ENCODE results near the gene CAMTA1. TPM values are rescaled to one million over a fixed set of nuclear protein-coding genes. Genes with fewer than 3 reads are reported as not detected.
A peak's percentile ranks its signal among the peaks of the same experiment; 100 is the strongest.

Gene CAMTA1
- total and polyA plus RNA-seq, 2 experiments from 2014 or later, result 213 to 341 TPM

DNA sequence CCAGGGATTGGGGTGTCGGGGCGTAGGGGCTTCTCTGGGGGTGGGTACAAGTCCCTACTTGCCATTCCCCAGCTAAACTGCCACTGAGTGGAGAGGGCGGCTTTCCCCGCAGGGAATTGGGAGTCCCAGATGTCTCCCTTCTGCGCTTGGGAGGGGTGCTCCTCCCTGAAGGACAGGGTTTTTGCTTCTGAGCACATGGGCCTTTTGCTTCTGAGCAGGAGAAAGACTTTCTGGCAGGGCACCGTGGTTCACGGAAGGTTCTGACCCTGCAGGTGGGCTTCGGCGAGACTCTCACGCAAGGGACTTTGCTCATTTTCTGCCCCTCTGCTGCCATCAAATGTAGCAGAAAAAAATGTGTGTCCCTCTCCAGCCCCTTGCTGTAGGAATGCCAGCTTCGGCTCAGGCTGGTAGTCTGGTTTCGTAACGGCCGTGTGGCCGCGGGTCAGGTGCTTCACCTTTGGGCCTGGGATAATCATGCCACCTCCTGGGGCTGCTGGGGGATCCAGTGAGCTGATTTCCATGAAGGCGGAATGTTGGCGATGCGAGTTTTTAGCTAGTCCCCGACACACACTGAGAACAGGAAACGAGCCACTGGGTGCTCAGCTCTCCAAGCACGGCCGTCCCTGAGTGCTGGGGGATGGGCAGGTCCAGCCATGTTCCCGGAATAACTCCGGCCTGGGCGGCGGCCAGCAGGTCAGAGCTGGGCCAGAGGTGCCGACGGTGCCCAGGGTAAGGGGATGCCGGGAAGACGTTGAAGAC, 364.0 kb downstream of the CAMTA1 start:
- peak overlapping the region; percentile 14 for H3K27ac ChIP-seq
- no peaks in the 10 kb centered on the region for H3K9me3 ChIP-seq (ENCODE audit: low read depth)
- H3K36me3 ChIP-seq, result no peaks in the 10 kb centered on the region
- TF ChIP-seq, protein P1, sequence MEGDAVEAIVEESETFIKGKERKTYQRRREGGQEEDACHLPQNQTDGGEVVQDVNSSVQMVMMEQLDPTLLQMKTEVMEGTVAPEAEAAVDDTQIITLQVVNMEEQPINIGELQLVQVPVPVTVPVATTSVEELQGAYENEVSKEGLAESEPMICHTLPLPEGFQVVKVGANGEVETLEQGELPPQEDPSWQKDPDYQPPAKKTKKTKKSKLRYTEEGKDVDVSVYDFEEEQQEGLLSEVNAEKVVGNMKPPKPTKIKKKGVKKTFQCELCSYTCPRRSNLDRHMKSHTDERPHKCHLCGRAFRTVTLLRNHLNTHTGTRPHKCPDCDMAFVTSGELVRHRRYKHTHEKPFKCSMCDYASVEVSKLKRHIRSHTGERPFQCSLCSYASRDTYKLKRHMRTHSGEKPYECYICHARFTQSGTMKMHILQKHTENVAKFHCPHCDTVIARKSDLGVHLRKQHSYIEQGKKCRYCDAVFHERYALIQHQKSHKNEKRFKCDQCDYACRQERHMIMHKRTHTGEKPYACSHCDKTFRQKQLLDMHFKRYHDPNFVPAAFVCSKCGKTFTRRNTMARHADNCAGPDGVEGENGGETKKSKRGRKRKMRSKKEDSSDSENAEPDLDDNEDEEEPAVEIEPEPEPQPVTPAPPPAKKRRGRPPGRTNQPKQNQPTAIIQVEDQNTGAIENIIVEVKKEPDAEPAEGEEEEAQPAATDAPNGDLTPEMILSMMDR (IDR thresholded peaks at IDR 0.05; ENCODE audit: low read depth, low read length), result no peak
- no peaks in the 10 kb centered on the region for H3K27me3 ChIP-seq
- no peak overlapping the region for H3K4me3 ChIP-seq
- DNase-seq (ENCODE audit: low read depth in 1 of 2, low spot score in 1 of 2), result peak; percentile 8 to 84
- H3K4me1 ChIP-seq (ENCODE audit: low read depth), result peaks cover 16% of the 10 kb centered on the region

DNA sequence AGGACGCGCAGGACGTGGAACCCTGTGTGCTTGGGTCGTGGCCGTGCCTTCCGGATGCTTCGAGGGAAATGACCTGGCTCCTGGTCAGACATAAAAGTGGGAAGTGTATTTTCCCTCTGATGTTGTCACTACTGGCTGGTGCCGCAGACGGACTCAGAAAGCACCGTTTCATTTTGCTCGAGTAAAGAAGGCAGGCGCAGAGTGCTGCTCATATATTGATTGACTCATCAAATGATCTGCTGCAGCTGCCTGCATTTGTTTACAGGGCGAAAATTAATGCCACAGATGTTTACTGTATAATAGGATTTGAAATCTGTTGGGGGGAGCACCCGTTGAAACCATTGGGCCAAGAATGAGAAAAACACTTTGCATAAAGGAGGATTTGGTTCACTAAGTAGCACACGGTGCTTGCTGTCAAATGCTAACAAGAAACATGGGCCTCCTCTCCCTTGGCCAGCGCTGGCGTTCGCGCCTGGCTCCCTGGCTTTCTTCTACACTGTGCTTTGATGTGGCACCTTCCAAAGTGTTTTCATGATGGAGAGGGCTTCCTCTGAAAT, 365.5 kb downstream of the CAMTA1 start:
- no peak overlapping the region for H3K27ac ChIP-seq
- no peaks in the 10 kb centered on the region for H3K27me3 ChIP-seq
- H3K9me3 ChIP-seq (ENCODE audit: low read depth), result no peaks in the 10 kb centered on the region
- TF ChIP-seq, protein P1 (IDR thresholded peaks at IDR 0.05; ENCODE audit: low read depth, low read length), result no peak
- no peaks in the 10 kb centered on the region for H3K36me3 ChIP-seq
- H3K4me3 ChIP-seq, result no peak overlapping the region
- no peak for DNase-seq (ENCODE audit: low read depth in 1 of 2, low spot score in 1 of 2)
- peaks cover 16% of the 10 kb centered on the region for H3K4me1 ChIP-seq (ENCODE audit: low read depth)

DNA sequence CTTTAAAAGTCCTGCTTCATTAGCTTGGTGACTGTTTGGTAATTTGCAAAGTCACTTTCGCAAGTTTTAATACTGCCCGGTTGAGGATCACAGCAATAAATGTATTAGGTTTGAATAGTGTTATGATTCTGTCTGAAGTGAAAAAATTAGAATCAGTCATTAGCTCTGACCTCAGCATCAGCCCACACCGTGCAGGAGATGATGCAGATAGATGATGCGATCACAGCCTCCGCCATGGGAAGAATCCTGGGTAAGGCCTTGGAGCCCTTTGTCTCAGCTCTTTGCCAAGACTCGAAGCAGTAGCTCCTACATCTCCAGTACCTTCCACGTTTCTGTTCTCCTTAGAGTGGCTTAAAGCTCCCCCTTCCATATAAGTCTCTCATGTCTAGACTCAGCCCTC, 366.7 kb downstream of the CAMTA1 start:
- Histone ChIP-seq H3K27me3 (no peaks in the 10 kb centered on the region), H3K4me1 (ENCODE audit: low read depth) (peaks cover 16% of the 10 kb centered on the region), H3K27ac (no peak overlapping the region), H3K36me3 (no peaks in the 10 kb centered on the region), H3K4me3 (no peak overlapping the region), H3K9me3 (ENCODE audit: low read depth) (no peaks in the 10 kb centered on the region)
- no peak for DNase-seq (ENCODE audit: low read depth in 1 of 2, low spot score in 1 of 2)
- TF ChIP-seq, protein P1 (IDR thresholded peaks at IDR 0.05; ENCODE audit: low read depth, low read length), result no peak

DNA sequence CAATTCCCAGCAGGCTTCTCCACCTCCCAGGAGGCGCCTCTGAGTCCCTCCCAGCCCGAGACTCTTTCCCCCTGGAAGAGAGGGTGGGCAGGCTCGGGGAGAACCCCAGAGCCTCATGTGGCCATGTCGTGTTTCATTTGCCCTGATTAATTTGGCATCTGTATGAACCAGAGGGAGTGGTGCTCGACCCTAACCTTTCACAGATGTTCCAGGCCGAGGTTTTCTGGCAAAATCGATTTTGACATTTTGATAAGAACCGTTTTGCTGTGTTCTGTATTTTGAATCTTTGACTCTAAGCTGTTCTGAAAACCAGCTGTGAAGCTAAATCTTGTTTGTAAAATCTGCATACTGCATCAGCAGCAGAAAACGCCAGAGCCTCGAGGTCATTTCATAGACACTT, 367.4 kb downstream of the CAMTA1 start:
- Histone ChIP-seq H3K9me3 (ENCODE audit: low read depth) (no peaks in the 10 kb centered on the region), H3K4me3 (no peak overlapping the region), H3K27me3 (no peaks in the 10 kb centered on the region), H3K27ac (no peak overlapping the region), H3K4me1 (ENCODE audit: low read depth) (peaks cover 16% of the 10 kb centered on the region), H3K36me3 (no peaks in the 10 kb centered on the region)
- TF ChIP-seq, protein P1 (IDR thresholded peaks at IDR 0.05; ENCODE audit: low read depth, low read length), result no peak
- no peak for DNase-seq (ENCODE audit: low read depth in 1 of 2, low spot score in 1 of 2)

DNA sequence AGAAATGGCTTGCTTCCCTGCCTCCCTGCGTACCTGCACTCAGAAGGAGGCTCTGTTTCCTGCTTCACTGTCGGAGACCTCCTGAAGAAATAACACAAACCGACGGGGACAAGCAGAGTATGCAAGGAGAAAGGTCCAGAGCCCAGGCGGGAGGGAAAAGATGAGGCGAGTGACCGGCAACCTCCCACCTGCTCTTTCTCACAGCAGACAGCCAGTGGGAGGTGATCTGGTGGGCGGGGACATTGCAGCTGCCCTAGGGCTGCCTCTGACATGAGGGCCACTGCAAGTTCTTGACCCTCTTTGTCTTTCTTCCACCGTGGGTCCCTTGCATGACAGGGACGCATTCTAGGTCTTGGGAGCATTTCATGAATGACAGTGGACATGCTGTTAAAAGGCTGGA, 368.2 kb downstream of the CAMTA1 start:
- Histone ChIP-seq H3K27me3 (no peaks in the 10 kb centered on the region), H3K4me1 (ENCODE audit: low read depth) (peaks cover 16% of the 10 kb centered on the region), H3K36me3 (no peaks in the 10 kb centered on the region), H3K9me3 (ENCODE audit: low read depth) (no peaks in the 10 kb centered on the region), H3K27ac (no peak overlapping the region), H3K4me3 (no peak overlapping the region)
- TF ChIP-seq, protein P1 (IDR thresholded peaks at IDR 0.05; ENCODE audit: low read depth, low read length), result no peak
- DNase-seq (ENCODE audit: low read depth in 1 of 2, low spot score in 1 of 2), result peak in 1 of 2 donors; percentile 22

All from cardiac muscle cell (in vitro differentiated cells and primary cell).